ENCODE results near the gene PWWP2A. TPM values are rescaled to one million over a fixed set of nuclear protein-coding genes. Genes with fewer than 3 reads are reported as not detected.
"Not testable (repeated sequence)": the region's sequence is repeated elsewhere in the genome, so short reads cannot be mapped to it uniquely, and the experiment has no call there.

Gene PWWP2A
- total and polyA plus RNA-seq, 4 experiments from 2014 or later: 29.6 to 40.6 (median 35.5) TPM

DNA sequence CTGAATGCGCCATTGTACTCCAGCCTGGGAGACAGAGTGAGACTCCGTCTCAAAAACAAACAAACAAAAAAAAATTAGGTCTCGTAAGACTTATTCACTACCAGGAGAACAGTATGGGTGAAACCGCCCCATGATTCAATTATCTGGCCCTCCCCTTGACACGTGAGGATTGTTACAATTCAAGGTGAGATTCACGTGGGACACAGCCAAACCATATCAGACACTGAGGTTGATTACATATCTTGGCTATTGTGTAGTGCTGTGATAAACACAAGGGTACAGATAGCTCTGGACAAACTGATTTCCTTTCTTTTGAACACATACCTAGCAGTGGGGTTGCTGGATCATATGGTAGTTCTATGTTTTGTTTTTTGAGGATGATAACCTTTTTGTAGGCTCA, 42.4 kb upstream of the PWWP2A start:
- ChIA-PET POLR2A (ENCODE audit: partially characterized antibody) (no interaction called here), CTCF (ENCODE audit: partially characterized antibody) (no interaction called here)
- H3K9me3 ChIP-seq (ENCODE audit: control insufficient read depth in 1 of 2, low read length in 2 of 2): no peaks in the 10 kb centered on the region
- peaks cover 6 to 25% of the 10 kb centered on the region in 2 donors for H3K27me3 Mint-ChIP-seq
- DNase-seq: no peak
- no peaks in the 10 kb centered on the region for H3K4me1 ChIP-seq (ENCODE audit: insufficient read depth, low read length)
- H3K27ac ChIP-seq (ENCODE audit: low read depth, low read length): no peak overlapping the region
- no peaks in the 10 kb centered on the region for H3K9me3 Mint-ChIP-seq
- no peaks in the 10 kb centered on the region for H3K36me3 Mint-ChIP-seq
- intact Hi-C loops (cut with micrococcal nuclease): no loop called here
- no peaks in the 10 kb centered on the region for H3K36me3 ChIP-seq (ENCODE audit: insufficient read depth, low read length)
- no peak overlapping the region for H3K4me3 ChIP-seq (ENCODE audit: low read length in 2 of 2)
- no peaks in the 10 kb centered on the region for H3K27me3 ChIP-seq (ENCODE audit: insufficient read depth, low read length)
- H3K4me3 Mint-ChIP-seq: no peak overlapping the region
- H3K27ac Mint-ChIP-seq: no peak overlapping the region
- peaks cover 0 to 5% (median 2%) of the 10 kb centered on the region in 4 donors for H3K4me1 Mint-ChIP-seq

DNA sequence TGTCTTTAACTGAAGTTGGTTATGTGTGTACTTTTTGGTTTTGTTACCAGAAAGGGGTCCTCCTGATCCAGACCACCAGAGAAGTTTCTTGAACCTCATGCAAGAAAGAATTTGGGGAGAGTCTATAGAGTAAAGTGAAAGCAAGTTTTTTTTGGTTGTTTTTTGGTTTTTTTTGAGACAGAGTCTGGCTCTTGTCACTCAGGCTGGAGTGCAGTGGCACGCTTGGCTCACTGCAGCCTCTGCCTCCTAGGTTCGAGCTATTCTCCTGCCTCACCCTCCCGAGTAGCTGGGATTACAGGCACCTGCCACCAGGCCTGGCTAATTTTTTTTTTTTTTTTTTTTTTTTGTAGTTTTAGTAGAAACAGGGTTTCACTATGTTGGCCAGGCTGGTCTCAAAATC, 41.6 kb upstream of the PWWP2A start:
- H3K36me3 Mint-ChIP-seq; DNase-seq; H3K27ac ChIP-seq (ENCODE audit: low read depth, low read length); H3K4me1 ChIP-seq (ENCODE audit: insufficient read depth, low read length); CTCF ChIA-PET (ENCODE audit: partially characterized antibody); H3K9me3 Mint-ChIP-seq; H3K4me1 Mint-ChIP-seq; H3K4me3 ChIP-seq (ENCODE audit: low read length in 2 of 2); H3K36me3 ChIP-seq (ENCODE audit: insufficient read depth, low read length); H3K9me3 ChIP-seq (ENCODE audit: control insufficient read depth in 1 of 2, low read length in 2 of 2); H3K27me3 ChIP-seq (ENCODE audit: insufficient read depth, low read length); POLR2A ChIA-PET (ENCODE audit: partially characterized antibody); H3K4me3 Mint-ChIP-seq; intact Hi-C loops (cut with micrococcal nuclease): not testable (repeated sequence)
- Mint-ChIP-seq H3K27me3 (peaks cover 6 to 25% of the 10 kb centered on the region in 2 donors), H3K27ac (peak overlapping the region in 1 of 7 donors; percentile 79)

DNA sequence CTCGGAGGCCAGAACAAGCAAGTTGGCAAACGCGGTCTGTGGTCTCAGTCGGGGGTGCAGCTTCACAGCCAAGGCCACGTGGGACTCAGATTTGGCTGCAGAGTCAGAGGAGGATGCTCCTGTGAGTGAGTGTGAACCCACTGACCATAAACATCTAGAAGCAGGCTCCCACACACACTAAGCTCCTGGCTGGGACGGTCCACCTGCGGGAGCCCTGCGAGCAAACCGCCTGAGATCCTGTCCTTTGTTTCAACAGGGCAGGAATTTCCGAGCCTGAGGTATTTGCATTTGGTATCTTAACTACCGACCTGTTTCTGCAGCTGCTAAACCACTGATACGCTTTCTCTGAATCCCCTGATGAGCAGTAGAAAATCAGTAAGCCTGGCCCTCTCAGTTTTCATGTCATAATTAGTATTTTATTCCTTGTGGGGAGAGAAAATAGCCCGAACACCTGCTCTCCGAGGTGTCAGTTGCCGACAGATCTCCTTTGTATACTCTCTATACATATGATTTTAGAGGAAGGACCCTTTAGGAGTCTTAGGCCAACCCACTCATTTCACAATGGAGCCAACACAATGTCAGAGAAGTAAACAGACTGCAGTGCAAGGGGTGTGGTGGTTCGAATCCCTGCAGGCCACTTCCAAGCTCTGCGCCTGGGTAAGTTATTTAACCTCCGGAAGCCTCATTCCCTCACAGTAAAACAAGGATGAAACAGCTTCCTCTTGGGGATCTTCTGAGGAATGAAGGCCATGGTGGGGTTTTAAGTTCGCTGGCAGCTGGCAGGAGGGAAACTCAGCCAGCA, 40.9 kb upstream of the PWWP2A start:
- Mint-ChIP-seq H3K27me3 (peaks cover 6 to 24% of the 10 kb centered on the region in 2 donors), H3K27ac (no peak overlapping the region), H3K9me3 (no peaks in the 10 kb centered on the region), H3K4me1 (peaks cover 0 to 3% (median 1%) of the 10 kb centered on the region in 4 donors), H3K36me3 (no peaks in the 10 kb centered on the region), H3K4me3 (no peak overlapping the region)
- no peak for DNase-seq
- no peaks in the 10 kb centered on the region for H3K4me1 ChIP-seq (ENCODE audit: insufficient read depth, low read length)
- CTCF ChIA-PET (ENCODE audit: partially characterized antibody): no interaction called here
- intact Hi-C loops (cut with micrococcal nuclease): no loop called here
- H3K27ac ChIP-seq (ENCODE audit: low read depth, low read length): no peak overlapping the region
- POLR2A ChIA-PET (ENCODE audit: partially characterized antibody): no interaction called here
- H3K36me3 ChIP-seq (ENCODE audit: insufficient read depth, low read length): no peaks in the 10 kb centered on the region
- H3K9me3 ChIP-seq (ENCODE audit: control insufficient read depth in 1 of 2, low read length in 2 of 2): no peaks in the 10 kb centered on the region
- H3K27me3 ChIP-seq (ENCODE audit: insufficient read depth, low read length): no peaks in the 10 kb centered on the region
- H3K4me3 ChIP-seq (ENCODE audit: low read length in 2 of 2): no peak overlapping the region

DNA sequence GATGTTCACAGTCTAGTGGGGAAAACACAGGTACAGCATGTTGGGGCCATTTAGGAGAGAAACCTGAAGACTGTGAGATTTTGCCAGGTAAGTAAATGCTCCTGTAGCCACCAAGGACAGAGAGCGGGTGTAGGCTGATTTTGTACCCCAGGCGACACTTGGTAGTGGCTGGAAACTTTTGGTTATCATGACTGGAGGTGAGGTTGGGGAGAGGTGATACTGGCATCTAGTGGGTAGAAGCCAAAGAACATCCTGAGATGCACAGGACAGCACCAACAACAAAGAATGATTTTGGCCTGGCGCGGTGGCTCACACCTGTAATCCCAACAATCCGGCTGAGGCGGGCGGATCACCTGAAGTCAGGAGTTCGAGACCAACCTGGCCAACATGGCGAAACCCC, 38.8 kb upstream of the PWWP2A start:
- POLR2A ChIA-PET (ENCODE audit: partially characterized antibody): no interaction called here
- DNase-seq: no peak
- Mint-ChIP-seq H3K27me3 (peaks cover 3 to 15% of the 10 kb centered on the region in 2 donors), H3K36me3 (no peaks in the 10 kb centered on the region), H3K4me3 (no peak overlapping the region), H3K9me3 (no peaks in the 10 kb centered on the region), H3K4me1 (no peaks in the 10 kb centered on the region), H3K27ac (no peak overlapping the region)
- Histone ChIP-seq H3K27ac (ENCODE audit: low read depth, low read length) (no peak overlapping the region), H3K4me3 (ENCODE audit: low read length in 2 of 2) (no peak overlapping the region), H3K36me3 (ENCODE audit: insufficient read depth, low read length) (no peaks in the 10 kb centered on the region), H3K4me1 (ENCODE audit: insufficient read depth, low read length) (no peaks in the 10 kb centered on the region), H3K27me3 (ENCODE audit: insufficient read depth, low read length) (no peaks in the 10 kb centered on the region), H3K9me3 (ENCODE audit: control insufficient read depth in 1 of 2, low read length in 2 of 2) (no peaks in the 10 kb centered on the region)
- intact Hi-C loops (cut with micrococcal nuclease): no loop called here
- CTCF ChIA-PET (ENCODE audit: partially characterized antibody): interaction anchor here (0.7 kb wide), 1 partner anchor 643 kb away, joined by 3 read pairs; no protein-coding TSS in a partner anchor

DNA sequence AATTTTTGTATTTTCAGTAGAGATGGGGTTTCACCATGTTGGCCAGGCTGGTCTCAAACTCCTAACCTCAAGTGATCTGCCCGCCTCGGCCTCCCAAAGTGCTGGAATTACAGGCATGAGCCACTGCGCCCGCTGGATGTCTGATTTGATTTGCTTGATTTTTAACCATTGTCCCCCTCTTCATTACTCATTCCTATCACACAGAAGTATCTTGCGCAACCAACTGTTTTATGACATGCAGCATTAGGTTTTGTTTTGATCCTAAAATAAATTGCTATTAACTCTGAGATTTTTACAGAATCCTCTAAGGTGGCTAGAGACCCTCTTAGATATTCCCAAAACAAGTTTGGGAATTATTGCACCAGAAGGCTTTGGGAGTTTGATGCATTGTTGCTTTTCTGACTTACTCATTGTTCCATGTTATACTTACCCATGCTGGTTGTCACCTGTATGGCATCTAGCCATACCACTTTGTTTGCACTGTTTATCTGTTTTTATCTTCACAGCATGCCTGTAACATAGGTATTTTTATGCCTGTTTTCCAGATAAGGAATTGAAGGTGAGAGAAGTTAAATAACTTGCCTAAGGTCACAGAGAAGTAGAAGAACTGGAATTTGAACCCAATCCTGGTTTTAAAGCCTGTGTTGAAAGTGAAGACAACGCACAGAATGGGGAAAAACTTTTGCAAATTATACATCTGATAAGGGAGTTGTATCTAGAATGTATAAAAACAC, 35.9 kb upstream of the PWWP2A start:
- POLR2A ChIA-PET (ENCODE audit: partially characterized antibody): no interaction called here
- no peaks in the 10 kb centered on the region for H3K36me3 Mint-ChIP-seq

DNA sequence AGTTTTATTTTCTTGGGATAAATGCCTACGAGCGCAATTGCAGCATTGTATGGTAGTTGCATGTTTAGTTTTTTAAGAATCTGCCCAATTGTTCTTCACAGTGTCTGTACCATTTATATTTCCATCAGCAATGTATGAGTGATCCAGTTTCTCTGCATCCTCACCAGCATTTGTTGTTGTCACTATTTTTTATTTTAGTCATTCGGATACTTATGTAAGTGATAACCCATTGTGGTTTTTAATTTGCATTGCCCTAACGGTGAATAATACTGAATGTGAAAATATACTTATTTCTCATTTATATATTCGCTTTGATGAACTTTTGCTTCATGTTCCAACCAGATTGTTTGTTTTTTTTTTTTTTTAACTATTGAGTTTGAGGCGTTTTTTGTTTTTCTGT, 33.7 kb upstream of the PWWP2A start:
- H3K27me3 ChIP-seq (ENCODE audit: insufficient read depth, low read length): no peaks in the 10 kb centered on the region
- no peaks in the 10 kb centered on the region for H3K9me3 Mint-ChIP-seq
- peaks cover 6% of the 10 kb centered on the region for H3K4me1 ChIP-seq (ENCODE audit: insufficient read depth, low read length)
- H3K4me3 Mint-ChIP-seq: no peak overlapping the region
- no peaks in the 10 kb centered on the region for H3K9me3 ChIP-seq (ENCODE audit: control insufficient read depth in 1 of 2, low read length in 2 of 2)
- POLR2A ChIA-PET (ENCODE audit: partially characterized antibody): no interaction called here
- no peaks in the 10 kb centered on the region for H3K36me3 ChIP-seq (ENCODE audit: insufficient read depth, low read length)
- no peak overlapping the region for H3K27ac ChIP-seq (ENCODE audit: low read depth, low read length)
- CTCF ChIA-PET (ENCODE audit: partially characterized antibody): no interaction called here
- no peak overlapping the region for H3K27ac Mint-ChIP-seq
- no peaks in the 10 kb centered on the region for H3K36me3 Mint-ChIP-seq
- intact Hi-C loops (cut with micrococcal nuclease): no loop called here
- no peak for DNase-seq
- no peak overlapping the region for H3K4me3 ChIP-seq (ENCODE audit: low read length in 2 of 2)
- H3K27me3 Mint-ChIP-seq: peaks cover 2 to 5% of the 10 kb centered on the region in 2 donors
- H3K4me1 Mint-ChIP-seq: peaks cover 3 to 14% (median 12%) of the 10 kb centered on the region in 4 donors

More for the DNA sequence above, 35.9 kb upstream of the PWWP2A start:
- CTCF ChIA-PET (ENCODE audit: partially characterized antibody): no interaction called here
- no peak overlapping the region for H3K27ac ChIP-seq (ENCODE audit: low read depth, low read length)
- no peaks in the 10 kb centered on the region for H3K27me3 ChIP-seq (ENCODE audit: insufficient read depth, low read length)
- no peaks in the 10 kb centered on the region for H3K9me3 ChIP-seq (ENCODE audit: control insufficient read depth in 1 of 2, low read length in 2 of 2)
- intact Hi-C loops (cut with micrococcal nuclease): no loop called here
- Mint-ChIP-seq H3K4me3 (no peak overlapping the region), H3K27ac (peak overlapping the region in 1 of 7 donors; percentile 63), H3K27me3 (peaks cover 2 to 11% of the 10 kb centered on the region in 2 donors), H3K4me1 (peaks cover 3 to 13% (median 12%) of the 10 kb centered on the region in 4 donors), H3K9me3 (no peaks in the 10 kb centered on the region)
- peaks cover 6% of the 10 kb centered on the region for H3K4me1 ChIP-seq (ENCODE audit: insufficient read depth, low read length)
- H3K36me3 ChIP-seq (ENCODE audit: insufficient read depth, low read length): no peaks in the 10 kb centered on the region
- H3K4me3 ChIP-seq (ENCODE audit: low read length in 2 of 2): no peak overlapping the region
- DNase-seq: no peak

DNA sequence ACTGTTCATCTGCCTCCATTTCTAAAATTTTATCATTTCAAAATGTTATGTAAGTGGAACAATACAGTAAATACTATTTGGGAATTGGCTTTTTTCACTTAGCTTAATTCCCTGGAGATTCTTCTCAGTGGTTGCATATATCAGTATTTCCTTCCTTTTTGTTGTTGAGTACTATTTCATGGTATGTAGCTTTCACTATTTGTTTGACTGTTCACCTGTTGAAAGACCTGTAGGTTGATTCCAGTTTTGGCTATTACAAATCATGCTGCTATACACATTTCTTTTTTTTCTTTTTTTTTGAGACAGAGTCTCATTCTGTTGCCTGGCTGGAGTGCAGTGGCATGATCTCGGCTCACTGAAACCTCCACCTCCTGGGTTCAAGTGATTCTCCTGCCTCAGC, 33.0 kb upstream of the PWWP2A start:
- CTCF ChIA-PET (ENCODE audit: partially characterized antibody): no interaction called here
- no peaks in the 10 kb centered on the region for H3K36me3 ChIP-seq (ENCODE audit: insufficient read depth, low read length)
- Mint-ChIP-seq H3K4me1 (peaks cover 3 to 14% (median 12%) of the 10 kb centered on the region in 4 donors), H3K4me3 (no peak overlapping the region), H3K9me3 (no peaks in the 10 kb centered on the region), H3K36me3 (no peaks in the 10 kb centered on the region), H3K27ac (peak overlapping the region in 1 of 7 donors; percentile 48), H3K27me3 (peaks cover 2 to 3% of the 10 kb centered on the region in 2 donors)
- H3K27ac ChIP-seq (ENCODE audit: low read depth, low read length): no peak overlapping the region
- POLR2A ChIA-PET (ENCODE audit: partially characterized antibody): no interaction called here
- intact Hi-C loops (cut with micrococcal nuclease): no loop called here
- H3K27me3 ChIP-seq (ENCODE audit: insufficient read depth, low read length): no peaks in the 10 kb centered on the region
- no peak for DNase-seq
- H3K4me3 ChIP-seq (ENCODE audit: low read length in 2 of 2): no peak overlapping the region
- peaks cover 6% of the 10 kb centered on the region for H3K4me1 ChIP-seq (ENCODE audit: insufficient read depth, low read length)
- no peaks in the 10 kb centered on the region for H3K9me3 ChIP-seq (ENCODE audit: control insufficient read depth in 1 of 2, low read length in 2 of 2)

Measured in CD4-positive, alpha-beta memory T cell (primary cell).